LNCaP clone FGC (cell line): ENCODE results near the gene ARPC4.
A peak's percentile ranks its signal among the peaks of the same experiment; 100 is the strongest.
"Not testable (repeated sequence)": the region's sequence is repeated elsewhere in the genome, so short reads cannot be mapped to it uniquely, and the experiment has no call there.

Experiments used
- DNase-seq: peaks from one replicate; pipeline ENCODE4 v3.0.0-alpha.2; 2011; ENCODE audit warnings: low read depth
- H3K4me3 ChIP-seq: 2 replicates; pipeline ENCODE4 v1.5.1; 2011; ENCODE audit warnings: mild to moderate bottlenecking, low read depth, low read length, control low read depth
- CTCF ChIP-seq: IDR thresholded peaks from 2 replicates; pipeline ENCODE4 v1.5.1; 2012; ENCODE audit warnings: mild to moderate bottlenecking; ENCODE audit not compliant: control insufficient read depth, insufficient read depth; ENCODE audit errors: extremely low read depth

ARPC4 gene

GRCh38 chr3:9769426-9770275 lies 23.2 kb upstream of the ARPC4 start, which contains the start of gene CAMK1:
TSS of gene CAMK1 (minus strand) at chr3:9769947. CDS start at chr3:9767749, 2,198 bp downstream.
- peak within 1 kb of the TSS; percentile 70 for H3K4me3 ChIP-seq
- no peak for DNase-seq
- TF ChIP-seq CTCF: no peak

- H3K4me3 ChIP-seq: peak overlapping the region; percentile 70
- DNase-seq: peak; percentile 69
- TF ChIP-seq CTCF: no peak
These were observed 22.5 kb upstream of the ARPC4 start for GRCh38 chr3:9770276-9770812.

- not testable (repeated sequence) for DNase-seq, H3K4me3 ChIP-seq
These were observed 21.9 kb upstream of the ARPC4 start for GRCh38 chr3:9771007-9771406.

- no peak for TF ChIP-seq CTCF
- no peak overlapping the region for H3K4me3 ChIP-seq
- no peak for DNase-seq
These were observed 15.8 kb upstream of the ARPC4 start for GRCh38 chr3:9776896-9777693.

GRCh38 chr3:9777694-9778021 lies 15.2 kb upstream of the ARPC4 start:
- no peak overlapping the region for H3K4me3 ChIP-seq
- no peak for TF ChIP-seq CTCF
- DNase-seq: no peak

- DNase-seq: no peak
- no peak for TF ChIP-seq CTCF
- H3K4me3 ChIP-seq: no peak overlapping the region
These were observed 14.5 kb upstream of the ARPC4 start for GRCh38 chr3:9778143-9779074.
